HEK293T (cell line): ENCODE results near the gene OPTC.

Experiments
- CTCF ChIA-PET: fragments of 350-600 bp; formaldehyde crosslinking; extraction: SDS; loops from one replicate; lab custom pipeline; 2021; ENCODE audit warnings: antibody characterized with exemption, inconsistent platforms; lab: Yijun Ruan, JAX
- POLR2A ChIA-PET: fragments of 350-600 bp; formaldehyde crosslinking; extraction: SDS; loops from one replicate; lab custom pipeline; 2020; ENCODE audit warnings: antibody characterized with exemption, inconsistent platforms; lab: Yijun Ruan, JAX
- DNase-seq: peaks from one replicate; pipeline ENCODE4 v3.0.0; 2012; ENCODE audit warnings: mixed read lengths; ENCODE audit errors: extremely low spot score
- ARNT ChIP-seq: fragments of 450-650 bp; IDR thresholded peaks from 2 replicates; pipeline ENCODE4 v1.6.1; 2017; ENCODE audit warnings: mild to moderate bottlenecking
- BHLHE40 ChIP-seq: fragments of 450-650 bp; IDR thresholded peaks from 2 replicates; pipeline ENCODE4 v1.6.1; 2016; ENCODE audit warnings: mild to moderate bottlenecking, moderate library complexity, borderline replicate concordance
- CTBP1 ChIP-seq: fragments of 450-650 bp; IDR thresholded peaks from 2 replicates; pipeline ENCODE4 v1.6.1; 2016; ENCODE audit warnings: borderline replicate concordance
- ELF4 ChIP-seq: fragments of 450-650 bp; IDR thresholded peaks from 2 replicates; pipeline ENCODE4 v1.6.1; 2017; ENCODE audit warnings: antibody characterized with exemption
- FOXA1 ChIP-seq: fragments of 450-650 bp; IDR thresholded peaks from 2 replicates; pipeline ENCODE4 v1.6.1; 2016; ENCODE audit warnings: mild to moderate bottlenecking
- FOXK2 ChIP-seq: fragments of 450-650 bp; IDR thresholded peaks from 2 replicates; pipeline ENCODE4 v1.6.1; 2016; ENCODE audit warnings: mild to moderate bottlenecking
- FOXM1 ChIP-seq: fragments of 450-650 bp; IDR thresholded peaks from 2 replicates; pipeline ENCODE4 v1.6.1; 2017; ENCODE audit warnings: mild to moderate bottlenecking, borderline replicate concordance
- HDGF ChIP-seq: fragments of 450-650 bp; IDR thresholded peaks from 2 replicates; pipeline ENCODE4 v1.6.1; 2017; ENCODE audit warnings: antibody characterized with exemption, borderline replicate concordance
- L3MBTL2 ChIP-seq: fragments of 450-650 bp; conservative IDR thresholded peaks from 2 replicates; pipeline ENCODE4 v1.6.1; 2016; ENCODE audit warnings: mild to moderate bottlenecking
- LEF1 ChIP-seq: fragments of 450-650 bp; IDR thresholded peaks from 2 replicates; pipeline ENCODE4 v1.6.1; 2017; ENCODE audit warnings: mild to moderate bottlenecking, borderline replicate concordance
- NFRKB ChIP-seq: fragments of 450-650 bp; IDR thresholded peaks from 2 replicates; pipeline ENCODE4 v1.6.1; 2016; ENCODE audit warnings: mild to moderate bottlenecking, moderate library complexity
- PKNOX1 ChIP-seq: fragments of 450-650 bp; IDR thresholded peaks from 2 replicates; pipeline ENCODE4 v1.6.1; 2016
- SP1 ChIP-seq: fragments of 450-650 bp; IDR thresholded peaks from 2 replicates; pipeline ENCODE4 v1.6.1; 2017
- SUZ12 ChIP-seq: fragments of 450-650 bp; IDR thresholded peaks from 2 replicates; pipeline ENCODE4 v1.6.1; 2016; ENCODE audit warnings: mild to moderate bottlenecking
- TARDBP ChIP-seq: fragments of 450-650 bp; IDR thresholded peaks from 2 replicates; pipeline ENCODE4 v1.6.1; 2016
- ZNF384 ChIP-seq: fragments of 450-650 bp; IDR thresholded peaks from 2 replicates; pipeline ENCODE4 v1.6.1; 2016

OPTC gene

GRCh38 chr1:203548892-203549291 is 54.9 kb downstream of the OPTC start:
- DNase-seq: no peak
- no peak for TF ChIP-seq FOXM1
- TF ChIP-seq ELF4: no peak
- ChIA-PET CTCF (interaction anchor here (0.7 to 0.9 kb wide), 3 partner anchors 9 to 594 kb away, joined by 3 to 14 read pairs (median 3); no protein-coding TSS in a partner anchor), POLR2A (no interaction called here)

DNA sequence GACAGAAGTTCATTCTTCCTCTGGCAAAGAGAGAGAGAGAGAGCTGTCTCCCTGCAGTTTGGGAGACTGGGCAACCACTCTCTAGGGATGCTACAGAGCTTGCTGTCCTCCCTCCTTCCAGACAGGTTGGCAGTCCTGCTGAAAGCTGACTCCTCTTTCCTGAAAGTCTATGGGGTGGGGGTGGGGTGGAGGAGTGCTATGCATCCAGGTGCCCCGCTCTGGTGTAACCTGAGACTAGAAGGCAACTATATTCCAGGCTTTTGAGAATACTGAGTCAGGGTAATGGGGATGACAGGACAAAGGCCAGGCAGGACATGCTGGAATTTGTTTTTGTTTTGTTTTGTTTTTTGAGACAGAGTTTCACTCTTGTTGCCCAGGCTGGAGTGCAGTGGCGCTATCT is 55.4 kb downstream of the OPTC start:
- no peak for TF ChIP-seq ARNT
- ChIA-PET CTCF (interaction anchor here (0.7 to 0.9 kb wide), 3 partner anchors 9 to 594 kb away, joined by 3 to 14 read pairs (median 3); no protein-coding TSS in a partner anchor), POLR2A (no interaction called here)
- no peak for DNase-seq

- no peak for TF ChIP-seq FOXM1
- no peak for TF ChIP-seq FOXA1
- no peak for TF ChIP-seq FOXK2
- no peak for TF ChIP-seq ELF4
- no peak for TF ChIP-seq NFRKB
- TF ChIP-seq SUZ12: no peak
- TF ChIP-seq CTBP1: no peak
- TF ChIP-seq PKNOX1: no peak
- TF ChIP-seq L3MBTL2: no peak
- no peak for TF ChIP-seq LEF1
- TF ChIP-seq ARNT: no peak
- TF ChIP-seq SP1: no peak
- no peak for TF ChIP-seq BHLHE40
- TF ChIP-seq HDGF: no peak
- no peak for TF ChIP-seq TARDBP
- TF ChIP-seq ZNF384: no peak
- ChIA-PET POLR2A (no interaction called here), CTCF (no interaction called here)
- DNase-seq: no peak
Observed at GRCh38 chr1:203550846-203551245, 56.9 kb downstream of the OPTC start.

DNA sequence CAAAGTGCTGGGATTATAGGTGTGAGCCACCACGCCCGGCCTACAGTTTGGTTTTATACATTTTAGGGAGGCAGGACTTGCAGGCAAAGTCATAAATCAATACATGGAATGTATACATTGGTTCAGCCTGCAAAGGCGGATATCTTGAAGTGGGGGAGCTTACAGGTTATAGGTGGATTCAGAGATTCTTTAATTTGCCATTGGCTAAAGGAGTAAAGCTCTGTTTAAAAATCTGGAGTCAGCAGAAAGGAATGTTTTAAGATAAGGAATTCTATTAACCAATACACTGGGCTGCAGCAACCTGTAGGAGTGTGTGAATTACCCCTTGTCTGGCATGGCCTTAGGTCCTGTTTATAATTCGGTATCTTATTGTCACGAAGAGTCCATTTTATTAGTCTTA is 57.6 kb downstream of the OPTC start:
- CTCF ChIA-PET: no interaction called here
- DNase-seq: no peak
- POLR2A ChIA-PET: no interaction called here
- no peak for TF ChIP-seq FOXA1
- no peak for TF ChIP-seq HDGF
- TF ChIP-seq PKNOX1: peak; percentile 76
- no peak for TF ChIP-seq FOXK2
- TF ChIP-seq ELF4: no peak

DNA sequence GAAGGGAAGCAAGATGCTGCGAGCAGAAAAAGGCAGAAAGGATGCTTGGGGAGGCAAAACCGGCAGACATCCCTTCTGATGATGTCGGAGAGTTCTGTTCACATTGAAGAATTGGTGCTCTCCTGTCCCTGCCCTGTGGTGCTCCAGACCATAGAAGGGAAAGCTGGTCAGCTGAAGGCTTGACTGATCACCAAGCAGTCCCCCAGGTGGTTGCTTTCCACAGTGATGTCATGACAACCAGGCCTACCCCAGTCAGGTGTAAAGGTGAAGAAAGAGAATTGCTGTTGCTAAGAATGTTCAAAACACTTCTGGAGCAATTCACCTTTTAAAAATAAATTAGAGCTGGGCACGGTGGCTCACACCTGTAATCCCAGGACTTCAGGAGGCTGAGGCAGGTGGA is 59.5 kb downstream of the OPTC start:
- POLR2A ChIA-PET: no interaction called here

DNA sequence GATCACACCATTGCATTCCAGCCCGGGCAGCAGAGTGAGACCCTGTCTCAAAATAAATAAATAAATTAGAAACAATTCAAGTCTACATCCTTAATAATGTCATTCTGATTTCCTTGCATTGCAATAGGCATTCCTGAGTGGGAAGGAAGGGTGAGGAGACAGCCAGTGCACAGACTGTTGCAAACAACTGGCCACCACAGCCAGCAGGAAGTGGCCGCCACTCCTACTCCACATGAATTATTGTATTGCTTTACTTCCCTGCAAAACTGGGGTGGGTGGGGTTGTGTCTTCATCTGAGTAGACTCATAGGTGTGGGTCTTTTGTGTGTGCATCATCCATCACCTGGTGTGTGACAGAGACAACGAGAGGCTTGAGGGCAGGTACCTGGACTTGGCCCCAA is 60.1 kb downstream of the OPTC start:
- TF ChIP-seq HDGF (no peak), ARNT (no peak), TARDBP (no peak), CTBP1 (no peak), NFRKB (no peak), SUZ12 (no peak), FOXM1 (no peak), BHLHE40 (no peak), ZNF384 (no peak), SP1 (no peak), FOXA1 (no peak), ELF4 (no peak)
- DNase-seq: no peak
- POLR2A ChIA-PET: no interaction called here
- CTCF ChIA-PET: no interaction called here

More for the DNA sequence above, 59.5 kb downstream of the OPTC start:
- TF ChIP-seq SUZ12 (no peak), ELF4 (no peak), NFRKB (no peak)
- no peak for DNase-seq
- CTCF ChIA-PET: no interaction called here

- DNase-seq: no peak
- CTCF ChIA-PET: interaction anchor here (1.2 kb wide), 1 partner anchor 27 kb away, joined by 3 read pairs; no protein-coding TSS in a partner anchor
- POLR2A ChIA-PET: no interaction called here
- TF ChIP-seq FOXK2: no peak
- TF ChIP-seq L3MBTL2: no peak
- TF ChIP-seq CTBP1: no peak
- TF ChIP-seq BHLHE40: no peak
- no peak for TF ChIP-seq SP1
- TF ChIP-seq SUZ12: no peak
- TF ChIP-seq FOXA1: no peak
- no peak for TF ChIP-seq ARNT
- TF ChIP-seq ELF4: no peak
- TF ChIP-seq TARDBP: no peak
- TF ChIP-seq LEF1: no peak
- no peak for TF ChIP-seq ZNF384
- TF ChIP-seq PKNOX1: no peak
- no peak for TF ChIP-seq FOXM1
- TF ChIP-seq NFRKB: no peak
- TF ChIP-seq HDGF: no peak
Observed at GRCh38 chr1:203555076-203555475, 61.1 kb downstream of the OPTC start.
